Fibroblast of lung (primary cell): ENCODE data around the gene NPHP4. TPM values are rescaled to one million over a fixed set of nuclear protein-coding genes. Genes with fewer than 3 reads are reported as not detected.
A peak's percentile ranks its signal among the peaks of the same experiment; 100 is the strongest.

Source experiments
- DNase-seq, 2 donors: peaks; one replicate each; pipeline versions ENCODE4 v3.0.0 to v3.0.0-alpha.2; 2010; ENCODE audit warnings: low read depth in 2 of 2
- H2AFZ ChIP-seq: 2 replicates; pipeline ENCODE4 v1.5.1; 2012; ENCODE audit warnings: low read length, control low read depth, inconsistent platforms
- H3K27ac ChIP-seq: 2 replicates; pipeline ENCODE4 v1.5.1; 2011; ENCODE audit warnings: low read length, control low read depth; ENCODE audit not compliant: insufficient read depth
- H3K27me3 ChIP-seq: 2 replicates; pipeline ENCODE4 v1.5.1; 2011; ENCODE audit warnings: mild to moderate bottlenecking, low read length; ENCODE audit not compliant: control insufficient read depth, insufficient read depth
- H3K36me3 ChIP-seq: 2 replicates; pipeline ENCODE4 v1.5.1; 2011; ENCODE audit warnings: low read length; ENCODE audit not compliant: control insufficient read depth, insufficient read depth
- H3K4me1 ChIP-seq: 2 replicates; pipeline ENCODE4 v1.5.1; 2011; ENCODE audit warnings: low read length; ENCODE audit not compliant: control insufficient read depth, insufficient read depth; ENCODE audit errors: extremely low read depth
- H3K4me2 ChIP-seq: 2 replicates; pipeline ENCODE4 v1.5.1; 2011; ENCODE audit warnings: low read length, control low read depth; ENCODE audit not compliant: insufficient read depth; ENCODE audit errors: extremely low read depth
- H3K4me3 ChIP-seq, 4 experiments: fragments of 200-600 bp in 1 of 4; sonication (generic) in 1 of 4; replicated peaks in 1 of 4; 2 replicates each; pipeline ENCODE4 v1.5.1; 2011 to 2016; ENCODE audit warnings: low read length in 4 of 4, low read depth in 3 of 4, mild to moderate bottlenecking in 3 of 4, control low read depth in 2 of 4, inconsistent platforms in 1 of 4, mixed read lengths in 1 of 4; ENCODE audit not compliant: insufficient read depth in 1 of 4; ENCODE audit errors: control extremely low read depth in 1 of 4
- H3K79me2 ChIP-seq: 2 replicates; pipeline ENCODE4 v1.5.1; 2012; ENCODE audit warnings: mild to moderate bottlenecking, low read length, inconsistent platforms; ENCODE audit not compliant: control insufficient read depth, insufficient read depth
- H3K9ac ChIP-seq: 2 replicates; pipeline ENCODE4 v1.5.1; 2011; ENCODE audit warnings: mild to moderate bottlenecking, low read length, control low read depth; ENCODE audit not compliant: insufficient read depth
- H3K9me3 ChIP-seq: 2 replicates; pipeline ENCODE4 v1.5.1; 2012; ENCODE audit warnings: low read depth, low read length; ENCODE audit not compliant: control insufficient read depth, insufficient read depth
- H4K20me1 ChIP-seq: 2 replicates; pipeline ENCODE4 v1.5.1; 2011; ENCODE audit warnings: low read length; ENCODE audit not compliant: control insufficient read depth, insufficient read depth; ENCODE audit errors: extremely low read depth
- CTCF ChIP-seq, 2 donors: IDR thresholded peaks in 1 of 2; conservative IDR thresholded peaks in 1 of 2; 1 replicate in 1 of 2; 2 replicates in 1 of 2; pipeline ENCODE4 v1.5.1; 2011 to 2012; ENCODE audit warnings: low read length in 2 of 2, control low read depth in 1 of 2, inconsistent platforms in 1 of 2, low read depth in 1 of 2, mild to moderate bottlenecking in 1 of 2
- EZH2 ChIP-seq: IDR thresholded peaks from 2 replicates; pipeline ENCODE4 v1.5.1; 2012; ENCODE audit warnings: low read length, control low read depth, mild to moderate bottlenecking; ENCODE audit errors: missing control alignments
- polyA plus RNA-seq, 2 donors: library from polyadenylated mRNA; depleted of rRNA in 1 of 2; stranded (reverse) in 1 of 2; unstranded in 1 of 2; fragments of >200 nt; gene quantifications; 2 replicates each; pipeline ENCODE4 v1.2.1, GENCODE V29; 2011 to 2012; ENCODE audit warnings: missing spikeins in 1 of 2
- total RNA-seq: library from RNA; depleted of rRNA; stranded (reverse); fragments of >200 nt; gene quantifications from 2 replicates; pipeline ENCODE4 v1.2.1, GENCODE V29; 2014

Gene NPHP4
- total and polyA plus RNA-seq, 2 donors (not counting 1 experiment from before 2014, with no cell fraction given): 1.5 to 4.0 TPM

GRCh38 chr1:5892329-5892728, 99.9 kb downstream of the NPHP4 start:
- Histone ChIP-seq H3K4me2 (no peak overlapping the region), H2AFZ (no peak overlapping the region), H3K4me1 (no peaks in the 10 kb centered on the region), H3K4me3 (no peak overlapping the region), H3K27ac (no peak overlapping the region), H3K9ac (no peak overlapping the region), H3K79me2 (no peaks in the 10 kb centered on the region), H4K20me1 (no peaks in the 10 kb centered on the region), H3K36me3 (no peaks in the 10 kb centered on the region), H3K27me3 (no peaks in the 10 kb centered on the region), H3K9me3 (no peaks in the 10 kb centered on the region)
- no peak for DNase-seq
- TF ChIP-seq CTCF (conservative IDR thresholded peaks at IDR 0.05 in 1 of 2, IDR thresholded peaks at IDR 0.05 in 1 of 2; ENCODE audit: low read depth in 1 of 2, low read length in 2 of 2) (no peak), EZH2 (no peak)

- no peaks in the 10 kb centered on the region for H3K9me3 ChIP-seq
- no peaks in the 10 kb centered on the region for H3K36me3 ChIP-seq
- no peak overlapping the region for H2AFZ ChIP-seq
- H3K4me3 ChIP-seq: no peak overlapping the region
- no peak overlapping the region for H3K9ac ChIP-seq
- no peaks in the 10 kb centered on the region for H3K79me2 ChIP-seq
- H3K27me3 ChIP-seq: no peaks in the 10 kb centered on the region
- no peak for TF ChIP-seq EZH2
- no peak for TF ChIP-seq CTCF (conservative IDR thresholded peaks at IDR 0.05 in 1 of 2, IDR thresholded peaks at IDR 0.05 in 1 of 2; ENCODE audit: low read depth in 1 of 2, low read length in 2 of 2)
- no peaks in the 10 kb centered on the region for H4K20me1 ChIP-seq
- no peak overlapping the region for H3K4me2 ChIP-seq
- H3K4me1 ChIP-seq: no peaks in the 10 kb centered on the region
- peak; percentile 41 to 74 for DNase-seq
- no peak overlapping the region for H3K27ac ChIP-seq
Measured at GRCh38 chr1:5891736-5892135, 100.5 kb downstream of the NPHP4 start.

DNA sequence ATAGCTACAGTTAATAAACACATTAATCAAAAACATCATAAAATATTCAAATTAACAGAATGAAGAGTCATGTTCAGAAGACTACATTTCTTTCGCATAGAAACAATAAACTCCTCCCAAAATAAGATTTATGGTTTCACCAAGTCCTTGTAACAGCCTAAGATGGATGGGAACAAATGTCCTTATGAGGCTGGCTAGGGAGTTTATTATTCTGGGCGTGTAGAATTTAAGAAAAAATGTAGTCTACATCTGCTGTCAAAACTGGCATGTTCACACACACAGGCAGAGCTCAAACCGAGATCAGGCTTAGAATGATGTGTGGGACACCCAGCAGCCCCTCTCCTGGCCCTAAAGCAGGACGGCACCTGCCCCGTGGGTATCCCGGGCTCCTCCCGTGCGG, 101.1 kb downstream of the NPHP4 start:
- Histone ChIP-seq H3K4me1 (no peaks in the 10 kb centered on the region), H3K4me3 (no peak overlapping the region), H3K9me3 (no peaks in the 10 kb centered on the region), H3K27ac (no peak overlapping the region), H3K27me3 (no peaks in the 10 kb centered on the region), H4K20me1 (no peaks in the 10 kb centered on the region), H2AFZ (no peak overlapping the region), H3K4me2 (no peak overlapping the region), H3K9ac (no peak overlapping the region), H3K36me3 (no peaks in the 10 kb centered on the region), H3K79me2 (no peaks in the 10 kb centered on the region)
- TF ChIP-seq EZH2: no peak
- TF ChIP-seq CTCF (conservative IDR thresholded peaks at IDR 0.05 in 1 of 2, IDR thresholded peaks at IDR 0.05 in 1 of 2; ENCODE audit: low read depth in 1 of 2, low read length in 2 of 2): no peak
- no peak for DNase-seq
